NB4 (cell line): Measurements from ENCODE around the gene CHST8.

ENCODE experiments used
- DNase-seq: peaks from one replicate; pipeline ENCODE4 v3.0.0; 2010; ENCODE audit warnings: low read depth
- H3K4me3 ChIP-seq: one replicate; pipeline ENCODE4 v1.5.1; 2011; ENCODE audit warnings: mild to moderate bottlenecking, low read depth, low read length, moderate library complexity
- MYC ChIP-seq: IDR thresholded peaks from 2 replicates; pipeline ENCODE4 v1.6.1; 2011; ENCODE audit warnings: low read depth, low read length
- POLR2A ChIP-seq: IDR thresholded peaks from 2 replicates; pipeline ENCODE4 v1.6.1; 2011; ENCODE audit warnings: mild to moderate bottlenecking; ENCODE audit not compliant: insufficient read length; ENCODE audit errors: extremely low read depth
- TF ChIP-seq, protein P1 (sequence below): IDR thresholded peaks from one replicate; pipeline ENCODE4 v1.5.1; 2012; ENCODE audit warnings: low read depth, low read length
- TF ChIP-seq, protein P2 (sequence below): IDR thresholded peaks from 2 replicates; pipeline ENCODE4 v1.6.1; 2011; ENCODE audit warnings: low read depth, low read length

CHST8 gene

DNA sequence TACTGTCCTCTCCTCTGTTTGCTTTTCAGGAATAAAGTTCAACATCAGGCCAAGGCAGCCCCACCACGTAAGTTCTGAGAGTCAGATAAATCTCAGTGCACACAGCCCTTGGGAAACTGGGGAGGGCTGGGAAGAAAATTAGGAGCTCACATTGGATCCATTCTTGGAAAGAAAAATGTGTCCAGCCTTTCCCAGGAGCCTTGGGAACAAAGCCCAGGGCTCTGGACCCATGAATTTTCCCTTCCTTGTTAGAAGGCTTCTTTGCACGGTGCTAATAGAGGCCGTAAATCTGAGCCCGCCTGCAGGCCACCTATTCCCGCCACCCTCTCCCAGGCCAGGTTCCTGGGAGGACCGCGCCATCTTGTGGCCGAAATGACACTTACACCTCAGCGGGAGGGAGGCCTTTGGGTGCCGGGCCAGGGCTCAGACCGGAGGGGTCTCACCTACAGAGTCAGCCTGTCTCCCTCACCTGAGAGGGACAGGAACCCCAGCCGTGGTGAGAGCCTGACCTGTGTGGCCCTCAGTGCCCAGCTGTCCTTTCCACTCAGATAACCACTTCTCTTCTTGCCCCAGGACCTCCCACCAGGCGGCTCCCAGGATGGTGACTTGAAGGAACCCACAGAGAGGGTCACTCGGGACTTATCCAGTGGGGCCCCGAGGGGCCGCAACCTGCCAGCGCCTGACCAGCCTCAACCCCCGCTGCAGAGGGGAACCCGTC lies 149.8 kb downstream of the CHST8 start:
- H3K4me3 ChIP-seq: no peak overlapping the region
- TF ChIP-seq, protein P1, sequence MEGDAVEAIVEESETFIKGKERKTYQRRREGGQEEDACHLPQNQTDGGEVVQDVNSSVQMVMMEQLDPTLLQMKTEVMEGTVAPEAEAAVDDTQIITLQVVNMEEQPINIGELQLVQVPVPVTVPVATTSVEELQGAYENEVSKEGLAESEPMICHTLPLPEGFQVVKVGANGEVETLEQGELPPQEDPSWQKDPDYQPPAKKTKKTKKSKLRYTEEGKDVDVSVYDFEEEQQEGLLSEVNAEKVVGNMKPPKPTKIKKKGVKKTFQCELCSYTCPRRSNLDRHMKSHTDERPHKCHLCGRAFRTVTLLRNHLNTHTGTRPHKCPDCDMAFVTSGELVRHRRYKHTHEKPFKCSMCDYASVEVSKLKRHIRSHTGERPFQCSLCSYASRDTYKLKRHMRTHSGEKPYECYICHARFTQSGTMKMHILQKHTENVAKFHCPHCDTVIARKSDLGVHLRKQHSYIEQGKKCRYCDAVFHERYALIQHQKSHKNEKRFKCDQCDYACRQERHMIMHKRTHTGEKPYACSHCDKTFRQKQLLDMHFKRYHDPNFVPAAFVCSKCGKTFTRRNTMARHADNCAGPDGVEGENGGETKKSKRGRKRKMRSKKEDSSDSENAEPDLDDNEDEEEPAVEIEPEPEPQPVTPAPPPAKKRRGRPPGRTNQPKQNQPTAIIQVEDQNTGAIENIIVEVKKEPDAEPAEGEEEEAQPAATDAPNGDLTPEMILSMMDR: peak; percentile 55
- no peak for TF ChIP-seq MYC
- TF ChIP-seq, protein P2, sequence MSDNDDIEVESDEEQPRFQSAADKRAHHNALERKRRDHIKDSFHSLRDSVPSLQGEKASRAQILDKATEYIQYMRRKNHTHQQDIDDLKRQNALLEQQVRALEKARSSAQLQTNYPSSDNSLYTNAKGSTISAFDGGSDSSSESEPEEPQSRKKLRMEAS: 0 out of 2 replicates have a peak, but pooled peaks have one; percentile 6
- TF ChIP-seq POLR2A: no peak
- DNase-seq: peak; percentile 65

DNA sequence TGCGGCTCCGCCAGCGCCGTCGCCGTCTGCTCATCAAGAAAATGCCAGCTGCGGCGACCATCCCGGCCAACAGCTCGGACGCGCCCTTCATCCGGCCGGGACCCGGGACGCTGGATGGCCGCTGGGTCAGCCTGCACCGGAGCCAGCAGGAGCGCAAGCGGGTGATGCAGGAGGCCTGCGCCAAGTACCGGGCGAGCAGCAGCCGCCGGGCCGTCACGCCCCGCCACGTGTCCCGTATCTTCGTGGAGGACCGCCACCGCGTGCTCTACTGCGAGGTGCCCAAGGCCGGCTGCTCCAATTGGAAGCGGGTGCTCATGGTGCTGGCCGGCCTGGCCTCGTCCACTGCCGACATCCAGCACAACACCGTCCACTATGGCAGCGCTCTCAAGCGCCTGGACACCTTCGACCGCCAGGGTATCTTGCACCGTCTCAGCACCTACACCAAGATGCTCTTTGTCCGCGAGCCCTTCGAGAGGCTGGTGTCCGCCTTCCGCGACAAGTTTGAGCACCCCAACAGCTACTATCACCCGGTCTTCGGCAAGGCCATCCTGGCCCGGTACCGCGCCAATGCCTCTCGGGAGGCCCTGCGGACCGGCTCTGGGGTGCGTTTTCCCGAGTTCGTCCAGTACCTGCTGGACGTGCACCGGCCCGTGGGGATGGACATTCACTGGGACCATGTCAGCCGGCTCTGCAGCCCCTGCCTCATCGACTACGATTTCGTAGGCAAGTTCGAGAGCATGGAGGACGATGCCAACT lies 150.5 kb downstream of the CHST8 start:
- no peak overlapping the region for H3K4me3 ChIP-seq
- TF ChIP-seq POLR2A (no peak), MYC (no peak)
- TF ChIP-seq, protein P2: no peak
- TF ChIP-seq, protein P1: no peak
- DNase-seq: no peak

DNA sequence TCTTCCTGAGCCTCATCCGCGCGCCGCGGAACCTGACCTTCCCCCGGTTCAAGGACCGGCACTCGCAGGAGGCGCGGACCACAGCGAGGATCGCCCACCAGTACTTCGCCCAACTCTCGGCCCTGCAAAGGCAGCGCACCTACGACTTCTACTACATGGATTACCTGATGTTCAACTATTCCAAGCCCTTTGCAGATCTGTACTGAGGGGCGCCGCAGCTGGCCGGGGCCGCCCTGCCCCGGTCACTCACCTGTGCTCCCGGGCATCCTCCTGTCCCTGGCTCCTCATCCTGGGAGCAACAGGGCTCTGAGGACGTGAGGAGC lies 151.1 kb downstream of the CHST8 start:
- TF ChIP-seq MYC (no peak), POLR2A (no peak)
- TF ChIP-seq, protein P2: no peak
- TF ChIP-seq, protein P1: no peak
- no peak for DNase-seq
- H3K4me3 ChIP-seq: no peak overlapping the region

DNA sequence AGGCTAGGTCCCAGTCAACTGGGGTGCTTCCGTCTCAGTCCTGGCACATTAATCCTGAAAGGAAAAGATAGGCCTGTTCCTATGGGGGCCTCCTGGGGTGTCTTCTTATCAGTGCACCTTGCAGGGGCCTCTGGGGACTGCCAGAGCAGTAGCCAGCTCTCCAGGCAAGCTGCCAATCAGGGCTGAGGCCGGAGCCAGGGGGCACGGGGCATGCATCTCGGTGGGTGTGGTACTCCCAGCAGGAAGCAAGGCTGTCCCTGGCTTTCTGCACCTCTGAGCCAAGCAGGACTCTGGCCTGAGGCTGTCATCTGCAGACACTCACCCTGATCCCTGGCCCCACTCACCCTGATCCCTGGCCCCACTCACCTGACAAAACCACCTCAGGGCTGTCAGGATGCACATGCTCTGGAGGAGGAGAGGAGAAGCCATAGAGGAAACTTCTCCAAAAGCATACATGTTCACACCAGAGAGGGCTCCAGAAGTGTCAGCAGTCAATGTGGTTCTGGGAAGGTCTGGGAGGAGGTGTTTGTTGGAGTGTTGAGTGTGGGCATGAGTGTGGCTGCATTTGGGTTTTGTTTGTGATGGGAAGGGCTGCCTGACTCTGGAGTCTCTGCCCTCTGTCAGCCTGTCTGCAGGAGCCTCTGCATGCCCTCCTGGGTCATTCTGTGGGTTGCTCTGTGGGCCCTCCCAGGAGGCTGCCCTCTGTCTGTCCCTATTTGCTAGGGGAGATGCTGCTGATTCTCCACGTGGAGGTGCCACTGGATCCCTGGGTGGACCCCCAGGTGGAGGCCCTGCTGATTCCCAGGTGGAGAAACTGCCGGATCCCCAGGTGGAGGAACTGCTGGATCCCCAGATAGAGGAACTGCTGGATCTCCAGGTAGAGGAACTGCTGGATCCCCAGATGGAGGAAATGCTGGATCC lies 152.2 kb downstream of the CHST8 start:
- no peak for TF ChIP-seq POLR2A
- TF ChIP-seq MYC: no peak
- TF ChIP-seq, protein P2: no peak
- TF ChIP-seq, protein P1: no peak
- H3K4me3 ChIP-seq: no peak overlapping the region
- DNase-seq: no peak

DNA sequence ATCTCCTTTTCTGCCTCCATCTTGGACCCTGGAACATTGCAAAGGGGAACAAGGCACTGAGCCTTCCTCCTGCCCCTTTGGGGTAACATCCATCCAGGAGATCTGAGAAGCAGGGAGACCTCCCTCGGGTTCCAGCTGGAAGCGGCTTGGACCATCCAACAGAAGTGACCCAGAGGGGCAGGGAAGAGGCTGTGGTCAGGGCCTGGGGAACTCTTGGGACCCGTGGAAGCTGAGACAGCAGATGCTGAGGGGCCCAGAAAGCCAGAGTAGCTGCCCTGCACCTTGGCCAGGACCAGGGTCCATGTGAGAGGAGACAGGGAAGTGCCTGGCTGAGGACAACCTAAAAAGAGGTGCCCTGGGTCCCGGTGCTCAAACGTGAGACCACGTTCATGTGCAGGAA lies 153.0 kb downstream of the CHST8 start:
- DNase-seq: no peak
- H3K4me3 ChIP-seq: no peak overlapping the region
- TF ChIP-seq POLR2A (no peak), MYC (no peak)
- TF ChIP-seq, protein P2: no peak
- TF ChIP-seq, protein P1: no peak
